OCI-LY1 (cell line): Measurements from ENCODE around the gene TACC3.

Experiments used
- H2AFZ ChIP-seq: fragments of 200-600 bp; sonication (generic), shearing (Covaris generic); 2 replicates; pipeline ENCODE4 v1.6.0; 2014; ENCODE audit warnings: antibody characterized with exemption, mild to moderate bottlenecking, low read length
- H3F3A ChIP-seq: fragments of 200-600 bp; sonication (generic), shearing (Covaris generic); 2 replicates; pipeline ENCODE4 v1.6.0; 2014; ENCODE audit warnings: mild to moderate bottlenecking, antibody characterized with exemption, low read length, moderate library complexity; ENCODE audit not compliant: insufficient read depth
- H3K27ac ChIP-seq: fragments of 200-600 bp; sonication (generic); 2 replicates; pipeline ENCODE4 v1.5.1; 2014; ENCODE audit warnings: low read length, mixed run types, mild to moderate bottlenecking, low read depth; ENCODE audit not compliant: poor library complexity, severe bottlenecking
- H3K27me3 ChIP-seq: fragments of 200-600 bp; sonication (generic); 2 replicates; pipeline ENCODE4 v1.6.0; 2014; ENCODE audit warnings: antibody characterized with exemption, mild to moderate bottlenecking, low read length, moderate library complexity; ENCODE audit not compliant: insufficient read depth
- H3K36me3 ChIP-seq: fragments of 200-600 bp; sonication (generic); 2 replicates; pipeline ENCODE4 v1.6.1; 2014; ENCODE audit warnings: mild to moderate bottlenecking, antibody characterized with exemption, low read length, moderate library complexity, mixed read lengths; ENCODE audit not compliant: insufficient read depth
- H3K4me1 ChIP-seq: fragments of 200-600 bp; sonication (generic); 2 replicates; pipeline ENCODE4 v1.5.1; 2014; ENCODE audit warnings: mild to moderate bottlenecking, low read length, moderate library complexity; ENCODE audit not compliant: insufficient read depth, severe bottlenecking
- H3K4me2 ChIP-seq: fragments of 200-600 bp; sonication (generic), shearing (Covaris generic); 2 replicates; pipeline ENCODE4 v1.6.1; 2014; ENCODE audit warnings: low read length
- H3K4me3 ChIP-seq: fragments of 200-600 bp; sonication (generic); 2 replicates; pipeline ENCODE4 v1.5.1; 2014; ENCODE audit warnings: low read length, low read depth, mild to moderate bottlenecking, mixed read lengths; ENCODE audit not compliant: poor library complexity, severe bottlenecking
- H3K79me2 ChIP-seq: fragments of 200-600 bp; shearing (Covaris generic); 2 replicates; pipeline ENCODE4 v1.6.1; 2016; ENCODE audit warnings: mixed run types, low read length, mixed read lengths; ENCODE audit not compliant: insufficient read depth
- H3K9ac ChIP-seq: fragments of 200-600 bp; sonication (generic), shearing (Covaris generic); 2 replicates; pipeline ENCODE4 v1.6.1; 2014; ENCODE audit warnings: mild to moderate bottlenecking, low read length, mixed read lengths
- H3K9me2 ChIP-seq: fragments of 200-600 bp; sonication (generic), shearing (Covaris generic); 2 replicates; pipeline ENCODE4 v1.6.1; 2014; ENCODE audit warnings: low read depth, mild to moderate bottlenecking, low read length, mixed read lengths
- H3K9me3 ChIP-seq: fragments of 200-600 bp; shearing (Covaris generic); 2 replicates; pipeline ENCODE4 v1.6.1; 2014; ENCODE audit warnings: low read length, mixed read lengths
- H4K20me1 ChIP-seq: fragments of 200-600 bp; sonication (generic), shearing (Covaris generic); 2 replicates; pipeline ENCODE4 v1.6.0; 2016; ENCODE audit warnings: mild to moderate bottlenecking, low read length; ENCODE audit not compliant: insufficient read depth
- CTCF ChIP-seq: fragments of 200-600 bp; sonication (generic), shearing (Covaris generic); IDR thresholded peaks from 2 replicates; pipeline ENCODE4 v1.5.1; 2017; ENCODE audit warnings: mild to moderate bottlenecking, antibody characterized with exemption, low read length, moderate library complexity, mixed read lengths
- EZH2 ChIP-seq: fragments of 200-600 bp; sonication (generic), shearing (Covaris generic); IDR thresholded peaks from 2 replicates; pipeline ENCODE4 v1.8.0; 2017; ENCODE audit warnings: borderline replicate concordance, mixed run types, mild to moderate bottlenecking, antibody characterized with exemption, low read length, moderate library complexity, mixed read lengths

TACC3 gene

GRCh38 chr4:1770245-1770644, 48.9 kb downstream of the TACC3 start:
- Histone ChIP-seq H3K27ac (no peak overlapping the region), H3K79me2 (no peaks in the 10 kb centered on the region), H3K27me3 (no peaks in the 10 kb centered on the region), H4K20me1 (no peaks in the 10 kb centered on the region), H3F3A (no peaks in the 10 kb centered on the region), H3K4me3 (no peak overlapping the region), H3K36me3 (no peaks in the 10 kb centered on the region), H3K4me1 (peaks cover 4% of the 10 kb centered on the region), H3K4me2 (no peak overlapping the region), H3K9me2 (no peaks in the 10 kb centered on the region), H2AFZ (no peak overlapping the region), H3K9me3 (no peaks in the 10 kb centered on the region), H3K9ac (no peak overlapping the region)
- TF ChIP-seq CTCF = no peak
- no peak for TF ChIP-seq EZH2

- Histone ChIP-seq H3K27me3 (no peaks in the 10 kb centered on the region), H3K4me2 (no peak overlapping the region), H3K9me2 (no peaks in the 10 kb centered on the region)
These were observed 49.5 kb downstream of the TACC3 start for GRCh38 chr4:1770791-1771231.

GRCh38 chr4:1771555-1772305, 50.4 kb downstream of the TACC3 start:
- no peaks in the 10 kb centered on the region for H3K9me2 ChIP-seq
- no peaks in the 10 kb centered on the region for H4K20me1 ChIP-seq
- no peak overlapping the region for H3K27ac ChIP-seq
- no peak for TF ChIP-seq EZH2
- no peak for TF ChIP-seq CTCF
- no peaks in the 10 kb centered on the region for H3F3A ChIP-seq
- H3K27me3 ChIP-seq = no peaks in the 10 kb centered on the region
- no peak overlapping the region for H3K4me3 ChIP-seq
- peaks cover 4% of the 10 kb centered on the region for H3K4me1 ChIP-seq
- no peak overlapping the region for H3K4me2 ChIP-seq
- no peak overlapping the region for H2AFZ ChIP-seq
- H3K79me2 ChIP-seq = no peaks in the 10 kb centered on the region
- H3K36me3 ChIP-seq = no peaks in the 10 kb centered on the region
- H3K9ac ChIP-seq = no peak overlapping the region
- no peaks in the 10 kb centered on the region for H3K9me3 ChIP-seq

More at GRCh38 chr4:1770791-1771231, 49.5 kb downstream of the TACC3 start:
- Histone ChIP-seq H2AFZ (no peak overlapping the region), H3K27ac (no peak overlapping the region), H3K9ac (no peak overlapping the region), H3K36me3 (no peaks in the 10 kb centered on the region), H4K20me1 (no peaks in the 10 kb centered on the region), H3K79me2 (no peaks in the 10 kb centered on the region), H3F3A (no peaks in the 10 kb centered on the region), H3K4me1 (peaks cover 4% of the 10 kb centered on the region), H3K9me3 (no peaks in the 10 kb centered on the region), H3K4me3 (no peak overlapping the region)
- TF ChIP-seq CTCF = no peak
- no peak for TF ChIP-seq EZH2
